Fibroblast of lung (primary cell): ENCODE measurements around the gene WDR47. TPM values are rescaled to one million over a fixed set of nuclear protein-coding genes. Genes with fewer than 3 reads are reported as not detected.
"Not testable (repeated sequence)": the region's sequence is repeated elsewhere in the genome, so short reads cannot be mapped to it uniquely, and the experiment has no call there.

Experiments
- DNase-seq, 2 donors: peaks; one replicate each; pipeline versions ENCODE4 v3.0.0 to v3.0.0-alpha.2; 2010; ENCODE audit warnings: low read depth in 2 of 2
- H2AFZ ChIP-seq: 2 replicates; pipeline ENCODE4 v1.5.1; 2012; ENCODE audit warnings: low read length, control low read depth, inconsistent platforms
- H3K27ac ChIP-seq: 2 replicates; pipeline ENCODE4 v1.5.1; 2011; ENCODE audit warnings: low read length, control low read depth; ENCODE audit not compliant: insufficient read depth
- H3K27me3 ChIP-seq: 2 replicates; pipeline ENCODE4 v1.5.1; 2011; ENCODE audit warnings: mild to moderate bottlenecking, low read length; ENCODE audit not compliant: control insufficient read depth, insufficient read depth
- H3K36me3 ChIP-seq: 2 replicates; pipeline ENCODE4 v1.5.1; 2011; ENCODE audit warnings: low read length; ENCODE audit not compliant: control insufficient read depth, insufficient read depth
- H3K4me1 ChIP-seq: 2 replicates; pipeline ENCODE4 v1.5.1; 2011; ENCODE audit warnings: low read length; ENCODE audit not compliant: control insufficient read depth, insufficient read depth; ENCODE audit errors: extremely low read depth
- H3K4me2 ChIP-seq: 2 replicates; pipeline ENCODE4 v1.5.1; 2011; ENCODE audit warnings: low read length, control low read depth; ENCODE audit not compliant: insufficient read depth; ENCODE audit errors: extremely low read depth
- H3K4me3 ChIP-seq, 4 experiments: fragments of 200-600 bp in 1 of 4; sonication (generic) in 1 of 4; replicated peaks in 1 of 4; 2 replicates each; pipeline ENCODE4 v1.5.1; 2011 to 2016; ENCODE audit warnings: low read length in 4 of 4, low read depth in 3 of 4, mild to moderate bottlenecking in 3 of 4, control low read depth in 2 of 4, inconsistent platforms in 1 of 4, mixed read lengths in 1 of 4; ENCODE audit not compliant: insufficient read depth in 1 of 4; ENCODE audit errors: control extremely low read depth in 1 of 4
- H3K79me2 ChIP-seq: 2 replicates; pipeline ENCODE4 v1.5.1; 2012; ENCODE audit warnings: mild to moderate bottlenecking, low read length, inconsistent platforms; ENCODE audit not compliant: control insufficient read depth, insufficient read depth
- H3K9ac ChIP-seq: 2 replicates; pipeline ENCODE4 v1.5.1; 2011; ENCODE audit warnings: mild to moderate bottlenecking, low read length, control low read depth; ENCODE audit not compliant: insufficient read depth
- H3K9me3 ChIP-seq: 2 replicates; pipeline ENCODE4 v1.5.1; 2012; ENCODE audit warnings: low read depth, low read length; ENCODE audit not compliant: control insufficient read depth, insufficient read depth
- H4K20me1 ChIP-seq: 2 replicates; pipeline ENCODE4 v1.5.1; 2011; ENCODE audit warnings: low read length; ENCODE audit not compliant: control insufficient read depth, insufficient read depth; ENCODE audit errors: extremely low read depth
- CTCF ChIP-seq, 2 donors: IDR thresholded peaks in 1 of 2; conservative IDR thresholded peaks in 1 of 2; 1 replicate in 1 of 2; 2 replicates in 1 of 2; pipeline ENCODE4 v1.5.1; 2011 to 2012; ENCODE audit warnings: low read length in 2 of 2, control low read depth in 1 of 2, inconsistent platforms in 1 of 2, low read depth in 1 of 2, mild to moderate bottlenecking in 1 of 2
- EZH2 ChIP-seq: IDR thresholded peaks from 2 replicates; pipeline ENCODE4 v1.5.1; 2012; ENCODE audit warnings: low read length, control low read depth, mild to moderate bottlenecking; ENCODE audit errors: missing control alignments
- polyA plus RNA-seq, 2 donors: library from polyadenylated mRNA; depleted of rRNA in 1 of 2; stranded (reverse) in 1 of 2; unstranded in 1 of 2; fragments of >200 nt; gene quantifications; 2 replicates each; pipeline ENCODE4 v1.2.1, GENCODE V29; 2011 to 2012; ENCODE audit warnings: missing spikeins in 1 of 2
- total RNA-seq: library from RNA; depleted of rRNA; stranded (reverse); fragments of >200 nt; gene quantifications from 2 replicates; pipeline ENCODE4 v1.2.1, GENCODE V29; 2014

Gene WDR47
- total and polyA plus RNA-seq, 2 donors (not counting 1 experiment from before 2014, with no cell fraction given): 19.7 to 22.6 TPM

GRCh38 chr1:109011335-109011734 is 30.6 kb downstream of the WDR47 start:
- Histone ChIP-seq H3K27ac (no peak overlapping the region), H4K20me1 (no peaks in the 10 kb centered on the region), H3K9me3 (no peaks in the 10 kb centered on the region), H3K4me1 (no peaks in the 10 kb centered on the region), H3K27me3 (no peaks in the 10 kb centered on the region), H3K36me3 (peaks cover 1% of the 10 kb centered on the region), H2AFZ (no peak overlapping the region), H3K4me3 (no peak overlapping the region), H3K4me2 (no peak overlapping the region), H3K79me2 (no peaks in the 10 kb centered on the region), H3K9ac (no peak overlapping the region)
- no peak for DNase-seq
- no peak for TF ChIP-seq CTCF (conservative IDR thresholded peaks at IDR 0.05 in 1 of 2, IDR thresholded peaks at IDR 0.05 in 1 of 2; ENCODE audit: low read depth in 1 of 2, low read length in 2 of 2)
- TF ChIP-seq EZH2: no peak

DNA sequence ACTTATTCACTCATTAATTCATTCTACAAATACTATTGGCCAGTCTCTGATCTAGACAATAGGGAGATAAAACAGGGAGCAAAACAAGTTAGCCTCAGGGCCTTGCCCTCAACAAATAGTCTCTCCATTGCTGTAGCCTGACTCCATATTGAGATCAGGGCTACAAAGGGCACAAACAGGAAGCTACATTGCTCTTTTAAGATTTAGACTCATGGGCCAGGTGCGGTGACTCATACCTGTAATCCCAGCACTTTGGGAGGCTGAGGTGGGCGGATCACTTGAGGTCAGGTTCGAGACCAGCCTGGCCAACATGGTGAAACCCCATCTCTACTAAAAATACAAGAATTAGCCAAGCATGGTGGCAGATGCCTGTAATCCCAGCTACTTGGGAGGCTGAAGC is 45.3 kb downstream of the WDR47 start:
- H3K9me3 ChIP-seq, H3K27me3 ChIP-seq, H3K9ac ChIP-seq: not testable (repeated sequence)

GRCh38 chr1:108983114-108983513 is 58.8 kb downstream of the WDR47 start:
- Histone ChIP-seq H3K4me1 (no peaks in the 10 kb centered on the region), H3K4me2 (no peak overlapping the region), H3K27me3 (no peaks in the 10 kb centered on the region), H3K9ac (no peak overlapping the region), H3K79me2 (no peaks in the 10 kb centered on the region), H3K36me3 (no peaks in the 10 kb centered on the region), H4K20me1 (no peaks in the 10 kb centered on the region), H2AFZ (no peak overlapping the region), H3K4me3 (no peak overlapping the region), H3K27ac (no peak overlapping the region), H3K9me3 (no peaks in the 10 kb centered on the region)
- no peak for DNase-seq
- TF ChIP-seq CTCF (conservative IDR thresholded peaks at IDR 0.05 in 1 of 2, IDR thresholded peaks at IDR 0.05 in 1 of 2; ENCODE audit: low read depth in 1 of 2, low read length in 2 of 2): no peak
- no peak for TF ChIP-seq EZH2

More for the DNA sequence above, 45.3 kb downstream of the WDR47 start:
- H3K27ac ChIP-seq, DNase-seq, H3K4me3 ChIP-seq, H3K79me2 ChIP-seq, H4K20me1 ChIP-seq, H3K4me2 ChIP-seq, H3K36me3 ChIP-seq, H2AFZ ChIP-seq, H3K4me1 ChIP-seq: not testable (repeated sequence)
